Left ventricle myocardium inferior (tissue), 1 donor: ENCODE results near the gene KRTAP22-2. TPM values are rescaled to one million over a fixed set of nuclear protein-coding genes. Genes with fewer than 3 reads are reported as not detected.

Source experiments
- DNase-seq: peaks from one replicate; pipeline ENCODE4 v3.0.0-alpha.2; 2020
- H3K27ac ChIP-seq: fragments of 200-600 bp; replicated peaks from 2 replicates; pipeline ENCODE4 v1.8.0; 2021
- H3K27me3 ChIP-seq: fragments of 200-600 bp; 2 replicates; pipeline ENCODE4 v1.8.0; 2021; ENCODE audit warnings: low read depth
- H3K36me3 ChIP-seq: fragments of 200-600 bp; 2 replicates; pipeline ENCODE4 v1.8.0; 2021
- H3K4me1 ChIP-seq: fragments of 200-600 bp; 2 replicates; pipeline ENCODE4 v1.8.0; 2021
- H3K4me3 ChIP-seq: fragments of 200-600 bp; 2 replicates; pipeline ENCODE4 v1.8.0; 2021; ENCODE audit warnings: mild to moderate bottlenecking, moderate library complexity
- H3K9me3 ChIP-seq: fragments of 200-600 bp; replicated peaks from 2 replicates; pipeline ENCODE4 v1.8.0; 2021
- CTCF ChIP-seq: fragments of 200-600 bp; IDR thresholded peaks from 2 replicates; pipeline ENCODE4 v1.8.0; 2021; ENCODE audit warnings: antibody characterized with exemption, mild to moderate bottlenecking, borderline replicate concordance
- intact Hi-C: fragments of 100-400 bp; cut with micrococcal nuclease; formaldehyde crosslinking; loops from one replicate; pipeline ENCODE4 v1.11.0; 2022
- total RNA-seq: library from RNA; stranded (reverse); fragmentation: NEBNext Ultra II Directional; extraction: Animal tissue kit (Norgen Biotek cat#: 25700); gene quantifications from one replicate; pipeline ENCODE4 v1.2.1, GENCODE V29; 2021
- donor health status: DM: no; HTN: yes; CAD: no; lungs with severe emphysema.

The KRTAP22-2 gene
- total RNA-seq, 1 donor from 2014 or later, result not detected

GRCh38 chr21:30625449-30626165, 35.4 kb upstream of the KRTAP22-2 start:
- no peak for DNase-seq
- Histone ChIP-seq H3K36me3 (no peaks in the 10 kb centered on the region), H3K27ac (no peak overlapping the region), H3K27me3 (no peaks in the 10 kb centered on the region), H3K4me3 (no peak overlapping the region), H3K9me3 (peaks cover 11% of the 10 kb centered on the region), H3K4me1 (no peaks in the 10 kb centered on the region)
- intact Hi-C loops, result no loop called here
- no peak for TF ChIP-seq CTCF

GRCh38 chr21:30623362-30623761, 33.2 kb upstream of the KRTAP22-2 start:
- no peak for TF ChIP-seq CTCF
- Histone ChIP-seq H3K36me3 (no peaks in the 10 kb centered on the region), H3K9me3 (peaks cover 11% of the 10 kb centered on the region), H3K27ac (no peak overlapping the region), H3K27me3 (no peaks in the 10 kb centered on the region), H3K4me1 (no peaks in the 10 kb centered on the region), H3K4me3 (no peak overlapping the region)
- intact Hi-C loops, result no loop called here
- DNase-seq, result no peak

GRCh38 chr21:30620522-30620921, 30.3 kb upstream of the KRTAP22-2 start, which contains the start of gene KRTAP20-4:
TSS of gene KRTAP20-4 (plus strand) at chr21:30620627.
- Histone ChIP-seq H3K36me3 (no peaks in the 10 kb centered on the region), H3K27ac (no peak within 1 kb of the TSS), H3K27me3 (no peaks in the 10 kb centered on the region), H3K4me1 (no peaks in the 10 kb centered on the region), H3K9me3 (peaks cover 10% of the 10 kb centered on the region), H3K4me3 (no peak within 1 kb of the TSS)
- intact Hi-C loops, result no loop called here
- no peak for DNase-seq
- TF ChIP-seq CTCF, result no peak

DNA sequence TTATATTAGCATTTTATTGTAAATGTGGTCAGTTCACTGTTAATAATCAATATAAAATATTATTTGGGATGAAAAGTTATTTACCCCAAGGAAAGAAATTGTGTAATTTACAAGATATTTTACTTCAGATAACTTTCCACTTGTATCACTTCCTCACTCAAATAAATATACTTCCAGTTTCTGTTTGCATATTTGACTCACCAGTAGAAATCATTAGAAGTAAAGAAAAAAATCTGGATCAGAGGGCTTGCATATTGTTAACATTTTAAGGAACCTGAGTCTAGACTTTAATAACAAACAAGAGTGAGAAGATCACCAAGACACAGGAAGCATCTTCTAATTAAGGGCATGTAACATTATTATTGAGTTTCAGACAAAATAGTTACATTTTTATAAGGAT, 29.9 kb upstream of the KRTAP22-2 start:
- intact Hi-C loops, result no loop called here
- no peaks in the 10 kb centered on the region for H3K36me3 ChIP-seq
- TF ChIP-seq CTCF, result no peak
- no peak overlapping the region for H3K4me3 ChIP-seq
- no peaks in the 10 kb centered on the region for H3K4me1 ChIP-seq
- H3K9me3 ChIP-seq, result peaks cover 6% of the 10 kb centered on the region
- H3K27me3 ChIP-seq, result no peaks in the 10 kb centered on the region
- no peak for DNase-seq
- H3K27ac ChIP-seq, result no peak overlapping the region

DNA sequence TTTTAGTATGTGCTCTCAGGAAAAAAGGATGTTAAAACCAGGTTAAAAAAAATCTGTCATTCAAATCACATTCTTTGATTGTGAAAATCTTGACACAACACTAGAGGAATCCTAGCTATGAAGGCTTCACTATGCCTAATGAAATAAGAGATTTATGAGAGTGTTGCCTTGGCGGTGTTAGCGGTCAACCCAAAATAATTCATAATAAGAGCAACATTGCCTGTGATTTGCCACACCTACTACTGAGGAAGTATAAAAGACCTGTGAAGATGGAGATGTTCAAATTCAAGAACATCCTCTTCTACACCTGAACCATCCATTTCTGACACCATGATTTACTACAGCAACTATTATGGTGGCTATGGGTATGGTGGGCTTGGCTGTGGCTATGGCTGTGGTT, 25.9 kb upstream of the KRTAP22-2 start, which contains the start of gene KRTAP20-1:
KRTAP20-1 (plus strand) TSS at position 301 of the 400 bp plus-strand sequence; CDS start at position 331, 30 bp downstream.
- Histone ChIP-seq H3K27me3 (no peaks in the 10 kb centered on the region), H3K4me1 (no peaks in the 10 kb centered on the region), H3K4me3 (no peak within 1 kb of the TSS), H3K27ac (no peak within 1 kb of the TSS), H3K36me3 (no peaks in the 10 kb centered on the region), H3K9me3 (no peaks in the 10 kb centered on the region)
- DNase-seq, result no peak
- intact Hi-C loops, result no loop called here
- TF ChIP-seq CTCF, result no peak
